Keratinocyte (primary cell): ENCODE results near the gene IFNA5. TPM values are rescaled to one million over a fixed set of nuclear protein-coding genes. Genes with fewer than 3 reads are reported as not detected.

Experiments
- DNase-seq: peaks from one replicate; pipeline ENCODE4 v3.0.0-alpha.2; 2011; ENCODE audit warnings: low read depth, missing footprints, low spot score
- FAIRE-seq: peaks from 2 replicates; lab custom pipeline; 2011; peaks lifted over from hg19 to GRCh38; lab: Jason Lieb, UNC
- H2AFZ ChIP-seq: 2 replicates; pipeline ENCODE4 v1.6.0; 2012; ENCODE audit warnings: low read length, control low read depth, inconsistent platforms; ENCODE audit not compliant: control insufficient read depth
- H3K27ac ChIP-seq: 2 replicates; pipeline ENCODE4 v1.5.1; 2011; ENCODE audit warnings: low read length; ENCODE audit not compliant: control insufficient read depth, insufficient read depth
- H3K27me3 ChIP-seq: 3 replicates; pipeline ENCODE4 v1.6.0; 2011; ENCODE audit warnings: low read length; ENCODE audit not compliant: control insufficient read depth, insufficient read depth; ENCODE audit errors: extremely low read depth
- H3K36me3 ChIP-seq, 2 experiments: 2 replicates in 1 of 2; 3 replicates in 1 of 2; pipeline ENCODE4 v1.5.1; 2011; ENCODE audit warnings: low read length in 2 of 2, mild to moderate bottlenecking in 1 of 2; ENCODE audit not compliant: control insufficient read depth in 2 of 2, insufficient read depth in 2 of 2; ENCODE audit errors: extremely low read depth in 1 of 2
- H3K4me1 ChIP-seq: 3 replicates; pipeline ENCODE4 v1.5.1; 2011; ENCODE audit warnings: low read length; ENCODE audit not compliant: control insufficient read depth, insufficient read depth; ENCODE audit errors: extremely low read depth
- H3K4me2 ChIP-seq: 3 replicates; pipeline ENCODE4 v1.6.0; 2011; ENCODE audit warnings: low read depth, low read length; ENCODE audit not compliant: control insufficient read depth, insufficient read depth; ENCODE audit errors: extremely low read depth
- H3K4me3 ChIP-seq, 3 experiments: fragments of 200-600 bp in 1 of 3; sonication (generic) in 1 of 3; 2 replicates in 2 of 3; 3 replicates in 1 of 3; pipeline ENCODE4 v1.5.1; 2011 to 2016; ENCODE audit warnings: low read length in 3 of 3, mild to moderate bottlenecking in 3 of 3, control low read depth in 2 of 3, inconsistent platforms in 1 of 3, low read depth in 1 of 3, mixed read lengths in 1 of 3, mixed run types in 1 of 3, moderate library complexity in 1 of 3; ENCODE audit not compliant: control insufficient read depth in 2 of 3, insufficient read depth in 2 of 3; ENCODE audit errors: extremely low read depth in 1 of 3
- H3K79me2 ChIP-seq: 2 replicates; pipeline ENCODE4 v1.6.0; 2012; ENCODE audit warnings: low read length; ENCODE audit not compliant: control insufficient read depth, insufficient read depth
- H3K9ac ChIP-seq: 3 replicates; pipeline ENCODE4 v1.6.0; 2011; ENCODE audit warnings: low read length; ENCODE audit not compliant: control insufficient read depth, insufficient read depth; ENCODE audit errors: extremely low read depth
- H3K9me1 ChIP-seq: 3 replicates; pipeline ENCODE4 v1.6.0; 2011; ENCODE audit warnings: low read length; ENCODE audit not compliant: control insufficient read depth, insufficient read depth; ENCODE audit errors: extremely low read depth
- H3K9me3 ChIP-seq: 2 replicates; pipeline ENCODE4 v1.5.1; 2012; ENCODE audit warnings: low read depth, low read length; ENCODE audit not compliant: control insufficient read depth
- H4K20me1 ChIP-seq: 3 replicates; pipeline ENCODE4 v1.6.0; 2011; ENCODE audit warnings: low read length; ENCODE audit not compliant: control insufficient read depth, insufficient read depth; ENCODE audit errors: extremely low read depth
- CTCF ChIP-seq, 3 experiments: IDR thresholded peaks in 1 of 3; conservative IDR thresholded peaks in 1 of 3; optimal IDR thresholded peaks in 1 of 3; 2 replicates in 2 of 3; 3 replicates in 1 of 3; pipeline versions ENCODE3 to v1.5.1; 2011; ENCODE audit warnings: low read length in 3 of 3, mild to moderate bottlenecking in 3 of 3, moderate library complexity in 2 of 3, control low read depth in 1 of 3, inconsistent platforms in 1 of 3; ENCODE audit not compliant: insufficient read depth in 2 of 3; ENCODE audit errors: extremely low read depth in 1 of 3
- EZH2 ChIP-seq: IDR thresholded peaks from one replicate; pipeline ENCODE4 v1.6.1; 2012; ENCODE audit warnings: inconsistent platforms, mild to moderate bottlenecking, low read length, moderate library complexity
- dilution Hi-C: fragments of 300-500 bp; cut with MboI; formaldehyde crosslinking; loops from one replicate; pipeline ENCODE4 v1.7.0; 2020; ENCODE audit warnings: low sequenced_read_pairs; ENCODE audit not compliant: extremely low pct_ligation_motif_present
- polyA plus RNA-seq, 5 experiments: library from polyadenylated mRNA; depleted of rRNA in 3 of 5; stranded (reverse) in 3 of 5; stranded (forward) in 1 of 5; unstranded in 1 of 5; fragments of >200 nt; gene quantifications; 1 replicate in 1 of 5; 2 replicates in 3 of 5; 3 replicates in 1 of 5; pipeline versions ENCODE4 v1.2.1 to v1.2.3, GENCODE V29; 2011 to 2012; ENCODE audit warnings: missing spikeins in 2 of 5, low read depth in 1 of 5, low replicate concordance in 1 of 5

The IFNA5 gene
- polyA plus RNA-seq, 1 donor (not counting 4 experiments of a cell fraction or from before 2014, with no cell fraction given) = not detected

GRCh38 chr9:21316032-21316842 is 11.1 kb upstream of the IFNA5 start:
- H3K4me1 ChIP-seq = peaks cover 6% of the 10 kb centered on the region
- no peaks in the 10 kb centered on the region for H3K79me2 ChIP-seq
- no peaks in the 10 kb centered on the region for H4K20me1 ChIP-seq
- DNase-seq (no peak), FAIRE-seq (no peak)
- H3K9ac ChIP-seq = no peak overlapping the region
- no peak overlapping the region for H3K4me3 ChIP-seq
- no peaks in the 10 kb centered on the region for H3K27me3 ChIP-seq
- no peaks in the 10 kb centered on the region for H3K36me3 ChIP-seq
- no peak overlapping the region for H2AFZ ChIP-seq
- TF ChIP-seq EZH2 (no peak), CTCF (optimal IDR thresholded peaks at IDR 0.05 in 1 of 3, IDR thresholded peaks at IDR 0.05 in 1 of 3, conservative IDR thresholded peaks at IDR 0.05 in 1 of 3; ENCODE audit: extremely low read depth in 1 of 3, insufficient read depth in 2 of 3, low read length in 3 of 3) (no peak)
- no peak overlapping the region for H3K27ac ChIP-seq
- no peak overlapping the region for H3K4me2 ChIP-seq
- H3K9me1 ChIP-seq = no peaks in the 10 kb centered on the region
- dilution Hi-C loops = no loop called here
- no peaks in the 10 kb centered on the region for H3K9me3 ChIP-seq

GRCh38 chr9:21314152-21314551 is 9.0 kb upstream of the IFNA5 start:
- Histone ChIP-seq H2AFZ (no peak overlapping the region), H3K9ac (no peak overlapping the region), H3K4me3 (no peak overlapping the region), H3K27me3 (no peaks in the 10 kb centered on the region), H3K4me2 (no peak overlapping the region), H4K20me1 (no peaks in the 10 kb centered on the region), H3K9me3 (no peaks in the 10 kb centered on the region), H3K9me1 (no peaks in the 10 kb centered on the region), H3K27ac (no peak overlapping the region), H3K36me3 (no peaks in the 10 kb centered on the region), H3K79me2 (no peaks in the 10 kb centered on the region), H3K4me1 (peaks cover 6% of the 10 kb centered on the region)
- FAIRE-seq = no peak
- no peak for DNase-seq
- no peak for TF ChIP-seq CTCF (optimal IDR thresholded peaks at IDR 0.05 in 1 of 3, IDR thresholded peaks at IDR 0.05 in 1 of 3, conservative IDR thresholded peaks at IDR 0.05 in 1 of 3; ENCODE audit: extremely low read depth in 1 of 3, insufficient read depth in 2 of 3, low read length in 3 of 3)
- no peak for TF ChIP-seq EZH2
- dilution Hi-C loops = no loop called here
